Breast epithelium (tissue), 3 donors: ENCODE data around the gene CADM3.

ENCODE experiments used
- POLR2A ChIP-seq: fragments of 450-650 bp; IDR thresholded peaks from one replicate; pipeline ENCODE4 v1.6.1; 2016; ENCODE audit warnings: antibody characterized with exemption, mild to moderate bottlenecking, moderate library complexity
- POLR2AphosphoS5 ChIP-seq, 3 donors: sonication (generic); formaldehyde crosslinking; IDR thresholded peaks; one replicate each; pipeline ENCODE4 v1.6.1; 2017; ENCODE audit warnings: antibody characterized with exemption in 3 of 3
- TF ChIP-seq, protein P1 (sequence below), 3 donors: fragments of 450-650 bp; IDR thresholded peaks; one replicate each; pipeline ENCODE4 v1.5.1; 2016 to 2017; ENCODE audit warnings: antibody characterized with exemption in 3 of 3, mild to moderate bottlenecking in 3 of 3, moderate library complexity in 3 of 3

DNA sequence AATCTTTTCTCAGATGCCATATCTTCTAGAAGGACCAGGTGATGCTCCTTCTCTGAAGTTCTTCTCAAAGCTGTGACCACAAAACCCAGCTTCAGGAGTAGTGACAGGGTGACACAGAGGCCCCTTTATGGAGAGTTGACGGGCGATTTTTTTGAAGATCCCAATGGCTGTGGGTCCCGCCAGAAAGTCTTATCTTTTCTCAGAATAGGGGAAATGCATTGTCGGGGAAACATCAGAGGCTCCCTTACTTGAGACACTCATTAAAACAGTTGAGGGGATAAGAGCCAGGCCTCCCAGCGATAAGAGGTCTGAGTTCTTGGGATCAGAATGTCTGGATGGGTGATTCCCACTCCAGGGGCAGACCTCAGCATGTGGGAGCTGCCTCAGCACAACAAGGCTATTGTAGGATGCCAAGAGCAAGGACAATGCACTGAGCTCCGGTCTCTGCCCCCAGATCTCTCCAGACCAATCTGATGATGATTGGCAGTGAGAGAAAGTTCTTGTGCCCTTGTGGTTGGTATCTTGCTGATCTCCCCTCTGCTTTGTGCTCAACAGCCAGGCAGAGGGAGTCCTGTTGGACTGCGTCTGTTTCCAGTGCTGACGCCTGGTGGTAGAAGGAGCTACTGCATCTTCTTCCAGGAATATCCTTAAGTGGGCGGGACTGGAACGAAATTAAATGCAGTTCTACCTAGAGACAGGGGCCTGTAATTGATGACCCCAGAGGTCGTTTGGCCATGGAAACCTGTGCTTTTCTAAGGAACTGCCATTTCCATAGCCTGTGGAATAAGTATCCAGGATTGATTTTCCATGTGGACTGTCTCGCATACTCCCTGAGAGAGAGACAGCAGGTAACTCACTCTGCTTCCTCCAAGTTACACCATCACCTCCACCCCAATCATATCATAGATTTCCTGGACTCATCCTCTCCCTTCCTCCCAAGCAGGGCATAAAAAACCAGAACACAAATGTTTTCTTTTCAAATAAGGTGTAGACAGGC is 26.4 kb downstream of the CADM3 start:
- no peak for TF ChIP-seq POLR2A
- no peak for TF ChIP-seq POLR2AphosphoS5 (IDR thresholded peaks at IDR 0.05)
- TF ChIP-seq, protein P1, sequence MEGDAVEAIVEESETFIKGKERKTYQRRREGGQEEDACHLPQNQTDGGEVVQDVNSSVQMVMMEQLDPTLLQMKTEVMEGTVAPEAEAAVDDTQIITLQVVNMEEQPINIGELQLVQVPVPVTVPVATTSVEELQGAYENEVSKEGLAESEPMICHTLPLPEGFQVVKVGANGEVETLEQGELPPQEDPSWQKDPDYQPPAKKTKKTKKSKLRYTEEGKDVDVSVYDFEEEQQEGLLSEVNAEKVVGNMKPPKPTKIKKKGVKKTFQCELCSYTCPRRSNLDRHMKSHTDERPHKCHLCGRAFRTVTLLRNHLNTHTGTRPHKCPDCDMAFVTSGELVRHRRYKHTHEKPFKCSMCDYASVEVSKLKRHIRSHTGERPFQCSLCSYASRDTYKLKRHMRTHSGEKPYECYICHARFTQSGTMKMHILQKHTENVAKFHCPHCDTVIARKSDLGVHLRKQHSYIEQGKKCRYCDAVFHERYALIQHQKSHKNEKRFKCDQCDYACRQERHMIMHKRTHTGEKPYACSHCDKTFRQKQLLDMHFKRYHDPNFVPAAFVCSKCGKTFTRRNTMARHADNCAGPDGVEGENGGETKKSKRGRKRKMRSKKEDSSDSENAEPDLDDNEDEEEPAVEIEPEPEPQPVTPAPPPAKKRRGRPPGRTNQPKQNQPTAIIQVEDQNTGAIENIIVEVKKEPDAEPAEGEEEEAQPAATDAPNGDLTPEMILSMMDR (IDR thresholded peaks at IDR 0.05), result peak; percentile 60 to 85 (median 81)
